Measurements from ENCODE around the gene TLE5. TPM values are rescaled to one million over a fixed set of nuclear protein-coding genes. Genes with fewer than 3 reads are reported as not detected.

The TLE5 gene
- total and polyA plus RNA-seq, 2 experiments from 2014 or later = 130 to 154 TPM

DNA sequence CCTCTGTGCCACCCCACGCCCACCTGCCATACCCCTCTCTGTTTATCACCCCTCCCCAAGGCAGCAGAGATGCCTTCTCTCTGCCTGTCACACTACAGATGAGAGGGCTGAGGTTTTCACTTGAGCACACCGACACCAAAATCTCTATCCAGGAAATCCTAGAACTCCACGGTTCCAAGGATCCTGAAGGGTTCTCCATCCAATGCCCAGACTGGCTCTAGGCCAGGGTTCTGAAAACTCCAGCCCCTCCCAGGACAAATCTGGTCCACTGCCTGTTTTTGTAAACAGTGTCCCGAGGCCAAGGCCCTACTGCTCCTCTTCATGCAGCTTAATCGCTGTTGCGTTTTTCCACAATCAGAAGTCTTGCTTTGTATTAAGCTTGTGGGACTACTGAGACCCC is 53.3 kb downstream of the TLE5 start:
- Histone ChIP-seq H3K27me3 (ENCODE audit: insufficient read depth) (no peaks in the 10 kb centered on the region), H3K36me3 (ENCODE audit: insufficient read depth) (no peaks in the 10 kb centered on the region), H3K27ac (ENCODE audit: low read depth) (no peak overlapping the region), H3K9me2 (ENCODE audit: insufficient read depth) (no peaks in the 10 kb centered on the region), H3K4me1 (ENCODE audit: insufficient read depth) (no peaks in the 10 kb centered on the region; the same call in 1 of the 2 replicates), H3K4me3 (no peak overlapping the region), H3K79me2 (replicated peaks; ENCODE audit: insufficient read depth) (no peaks in the 10 kb centered on the region), H4K20me1 (replicated peaks; ENCODE audit: insufficient read depth) (no peaks in the 10 kb centered on the region), H3F3A (replicated peaks; ENCODE audit: low read depth) (no peaks in the 10 kb centered on the region), H2AFZ (no peak overlapping the region), H3K4me2 (no peak overlapping the region)
- H3K4me3 Mint-ChIP-seq = no peak overlapping the region
- no peak for ATAC-seq
- peaks cover 9% of the 10 kb centered on the region for H3K27me3 Mint-ChIP-seq (ENCODE audit: insufficient read depth, low read depth, poor library complexity)
- H3K9me3 Mint-ChIP-seq = no peaks in the 10 kb centered on the region
- no peaks in the 10 kb centered on the region; the same call in 2 of the 3 replicates for H3K36me3 Mint-ChIP-seq (ENCODE audit: low read depth)
- DNase-seq (ENCODE audit: low spot score) = no peak
- peaks cover 4% of the 10 kb centered on the region; the same call in 2 of the 3 replicates for H3K4me1 Mint-ChIP-seq
- TF ChIP-seq ZNF331 (CRISPR knock-in tag; IDR thresholded peaks at IDR 0.05; ENCODE audit: low read depth) (no peak), ETS1 (IDR thresholded peaks at IDR 0.05) (no peak), CTCF (conservative IDR thresholded peaks at IDR 0.05; ENCODE audit: low read depth in 2 of 2) (no peak), STAT1 (IDR thresholded peaks at IDR 0.05; ENCODE audit: unreplicated experiment) (no peak)
- H3K27ac Mint-ChIP-seq = no peak overlapping the region

- Histone ChIP-seq H4K20me1 (replicated peaks; ENCODE audit: insufficient read depth) (no peaks in the 10 kb centered on the region), H3K36me3 (ENCODE audit: insufficient read depth) (no peaks in the 10 kb centered on the region), H3K4me3 (no peak overlapping the region), H3K79me2 (replicated peaks; ENCODE audit: insufficient read depth) (no peaks in the 10 kb centered on the region), H3K4me1 (ENCODE audit: insufficient read depth) (no peaks in the 10 kb centered on the region; the same call in 1 of the 2 replicates), H3K27me3 (ENCODE audit: insufficient read depth) (no peaks in the 10 kb centered on the region), H3F3A (replicated peaks; ENCODE audit: low read depth) (no peaks in the 10 kb centered on the region), H2AFZ (no peak overlapping the region), H3K9me2 (ENCODE audit: insufficient read depth) (no peaks in the 10 kb centered on the region), H3K4me2 (no peak overlapping the region), H3K27ac (ENCODE audit: low read depth) (no peak overlapping the region)
- peaks cover 9% of the 10 kb centered on the region for H3K27me3 Mint-ChIP-seq (ENCODE audit: insufficient read depth, low read depth, poor library complexity)
- H3K9me3 Mint-ChIP-seq = no peaks in the 10 kb centered on the region
- H3K27ac Mint-ChIP-seq = no peak overlapping the region
- H3K4me3 Mint-ChIP-seq = no peak overlapping the region
- peaks cover under 1% of the 10 kb centered on the region; the same call in 2 of the 3 replicates for H3K4me1 Mint-ChIP-seq
- no peak for DNase-seq (ENCODE audit: low spot score)
- TF ChIP-seq, protein P1, sequence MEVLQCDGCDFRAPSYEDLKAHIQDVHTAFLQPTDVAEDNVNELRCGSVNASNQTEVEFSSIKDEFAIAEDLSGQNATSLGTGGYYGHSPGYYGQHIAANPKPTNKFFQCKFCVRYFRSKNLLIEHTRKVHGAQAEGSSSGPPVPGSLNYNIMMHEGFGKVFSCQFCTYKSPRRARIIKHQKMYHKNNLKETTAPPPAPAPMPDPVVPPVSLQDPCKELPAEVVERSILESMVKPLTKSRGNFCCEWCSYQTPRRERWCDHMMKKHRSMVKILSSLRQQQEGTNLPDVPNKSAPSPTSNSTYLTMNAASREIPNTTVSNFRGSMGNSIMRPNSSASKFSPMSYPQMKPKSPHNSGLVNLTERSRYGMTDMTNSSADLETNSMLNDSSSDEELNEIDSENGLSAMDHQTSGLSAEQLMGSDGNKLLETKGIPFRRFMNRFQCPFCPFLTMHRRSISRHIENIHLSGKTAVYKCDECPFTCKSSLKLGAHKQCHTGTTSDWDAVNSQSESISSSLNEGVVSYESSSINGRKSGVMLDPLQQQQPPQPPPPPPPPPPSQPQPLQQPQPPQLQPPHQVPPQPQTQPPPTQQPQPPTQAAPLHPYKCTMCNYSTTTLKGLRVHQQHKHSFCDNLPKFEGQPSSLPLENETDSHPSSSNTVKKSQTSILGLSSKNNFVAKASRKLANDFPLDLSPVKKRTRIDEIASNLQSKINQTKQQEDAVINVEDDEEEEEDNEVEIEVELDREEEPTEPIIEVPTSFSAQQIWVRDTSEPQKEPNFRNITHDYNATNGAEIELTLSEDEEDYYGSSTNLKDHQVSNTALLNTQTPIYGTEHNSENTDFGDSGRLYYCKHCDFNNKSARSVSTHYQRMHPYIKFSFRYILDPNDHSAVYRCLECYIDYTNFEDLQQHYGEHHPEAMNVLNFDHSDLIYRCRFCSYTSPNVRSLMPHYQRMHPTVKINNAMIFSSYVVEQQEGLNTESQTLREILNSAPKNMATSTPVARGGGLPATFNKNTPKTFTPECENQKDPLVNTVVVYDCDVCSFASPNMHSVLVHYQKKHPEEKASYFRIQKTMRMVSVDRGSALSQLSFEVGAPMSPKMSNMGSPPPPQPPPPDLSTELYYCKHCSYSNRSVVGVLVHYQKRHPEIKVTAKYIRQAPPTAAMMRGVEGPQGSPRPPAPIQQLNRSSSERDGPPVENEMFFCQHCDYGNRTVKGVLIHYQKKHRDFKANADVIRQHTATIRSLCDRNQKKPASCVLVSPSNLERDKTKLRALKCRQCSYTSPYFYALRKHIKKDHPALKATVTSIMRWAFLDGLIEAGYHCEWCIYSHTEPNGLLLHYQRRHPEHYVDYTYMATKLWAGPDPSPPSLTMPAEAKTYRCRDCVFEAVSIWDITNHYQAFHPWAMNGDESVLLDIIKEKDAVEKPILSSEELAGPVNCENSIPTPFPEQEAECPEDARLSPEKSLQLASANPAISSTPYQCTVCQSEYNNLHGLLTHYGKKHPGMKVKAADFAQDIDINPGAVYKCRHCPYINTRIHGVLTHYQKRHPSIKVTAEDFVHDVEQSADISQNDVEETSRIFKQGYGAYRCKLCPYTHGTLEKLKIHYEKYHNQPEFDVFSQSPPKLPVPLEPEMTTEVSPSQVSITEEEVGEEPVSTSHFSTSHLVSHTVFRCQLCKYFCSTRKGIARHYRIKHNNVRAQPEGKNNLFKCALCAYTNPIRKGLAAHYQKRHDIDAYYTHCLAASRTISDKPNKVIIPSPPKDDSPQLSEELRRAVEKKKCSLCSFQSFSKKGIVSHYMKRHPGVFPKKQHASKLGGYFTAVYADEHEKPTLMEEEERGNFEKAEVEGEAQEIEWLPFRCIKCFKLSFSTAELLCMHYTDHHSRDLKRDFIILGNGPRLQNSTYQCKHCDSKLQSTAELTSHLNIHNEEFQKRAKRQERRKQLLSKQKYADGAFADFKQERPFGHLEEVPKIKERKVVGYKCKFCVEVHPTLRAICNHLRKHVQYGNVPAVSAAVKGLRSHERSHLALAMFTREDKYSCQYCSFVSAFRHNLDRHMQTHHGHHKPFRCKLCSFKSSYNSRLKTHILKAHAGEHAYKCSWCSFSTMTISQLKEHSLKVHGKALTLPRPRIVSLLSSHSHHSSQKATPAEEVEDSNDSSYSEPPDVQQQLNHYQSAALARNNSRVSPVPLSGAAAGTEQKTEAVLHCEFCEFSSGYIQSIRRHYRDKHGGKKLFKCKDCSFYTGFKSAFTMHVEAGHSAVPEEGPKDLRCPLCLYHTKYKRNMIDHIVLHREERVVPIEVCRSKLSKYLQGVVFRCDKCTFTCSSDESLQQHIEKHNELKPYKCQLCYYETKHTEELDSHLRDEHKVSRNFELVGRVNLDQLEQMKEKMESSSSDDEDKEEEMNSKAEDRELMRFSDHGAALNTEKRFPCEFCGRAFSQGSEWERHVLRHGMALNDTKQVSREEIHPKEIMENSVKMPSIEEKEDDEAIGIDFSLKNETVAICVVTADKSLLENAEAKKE (CRISPR knock-in tag; IDR thresholded peaks at IDR 0.05) = no peak
- ATAC-seq = no peak
- no peaks in the 10 kb centered on the region; the same call in 2 of the 3 replicates for H3K36me3 Mint-ChIP-seq (ENCODE audit: low read depth)
Measured at GRCh38 chr19:3007975-3008374, 54.3 kb downstream of the TLE5 start.

All from GM23338 (cell line).